NCI-H1436 (cell line): ENCODE measurements around the gene COL21A1.

Experiments used
- DNase-seq: peaks from one replicate; lab custom pipeline; 2025; lab: John Stamatoyannopoulos, UW

COL21A1 gene

DNA sequence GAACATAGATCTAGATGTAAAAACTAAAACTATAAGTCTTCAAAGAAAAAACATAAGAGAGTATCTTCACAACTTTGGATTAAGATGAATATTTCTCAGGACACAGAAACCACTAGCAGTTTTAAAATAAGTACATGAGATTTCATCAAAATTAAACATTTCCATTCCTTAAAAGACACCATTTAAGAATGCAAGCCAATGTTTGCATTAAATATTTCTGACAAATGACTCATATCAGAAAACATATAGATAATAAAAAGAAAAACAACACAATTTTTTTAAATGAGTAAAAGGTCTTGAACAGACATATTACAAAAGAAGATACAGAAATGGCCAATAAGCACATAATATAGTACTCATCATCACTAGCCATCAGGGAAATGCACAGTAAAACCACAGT is 59.7 kb downstream of the COL21A1 start:
- DNase-seq, result no peak

DNA sequence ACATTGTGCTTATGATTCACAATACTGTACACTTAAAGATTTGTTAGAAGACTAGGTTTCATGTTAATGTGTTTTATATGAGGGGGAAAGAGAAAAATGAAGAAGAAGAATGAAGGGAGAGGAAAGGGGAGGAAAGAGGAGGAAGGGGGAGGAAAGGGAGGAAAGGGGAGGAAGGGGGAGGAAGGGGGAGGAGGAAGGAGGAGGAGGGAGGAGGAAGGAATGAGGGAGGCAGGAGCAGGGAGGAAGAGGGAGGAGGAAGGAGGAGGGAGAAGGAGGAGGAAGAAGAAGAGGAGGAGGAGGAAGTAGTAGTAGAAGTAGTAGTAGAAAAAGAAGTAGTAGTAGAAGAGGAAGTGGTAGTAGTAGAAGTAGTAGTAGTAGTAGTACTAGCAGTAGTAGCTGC is 70.6 kb downstream of the COL21A1 start:
- no peak for DNase-seq

DNA sequence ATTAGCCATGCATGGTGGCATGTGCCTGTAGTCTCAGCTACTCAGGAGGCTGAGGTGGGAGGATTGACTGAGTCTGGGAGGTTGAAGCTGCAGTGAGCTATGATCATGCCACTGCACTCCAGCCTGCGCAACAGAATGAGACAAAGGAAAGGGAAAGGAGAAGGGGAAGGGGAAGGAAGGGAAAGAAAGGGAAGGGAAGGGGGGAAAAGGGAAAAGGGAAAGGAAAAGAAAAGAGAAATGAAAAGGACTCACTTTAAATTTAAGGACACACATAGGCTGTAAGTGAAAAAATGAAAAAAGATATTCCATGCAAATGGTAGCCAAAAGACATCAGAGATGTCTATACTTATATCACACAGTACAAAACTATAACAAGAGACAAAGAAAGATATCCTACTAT is 74.2 kb downstream of the COL21A1 start:
- no peak for DNase-seq

DNA sequence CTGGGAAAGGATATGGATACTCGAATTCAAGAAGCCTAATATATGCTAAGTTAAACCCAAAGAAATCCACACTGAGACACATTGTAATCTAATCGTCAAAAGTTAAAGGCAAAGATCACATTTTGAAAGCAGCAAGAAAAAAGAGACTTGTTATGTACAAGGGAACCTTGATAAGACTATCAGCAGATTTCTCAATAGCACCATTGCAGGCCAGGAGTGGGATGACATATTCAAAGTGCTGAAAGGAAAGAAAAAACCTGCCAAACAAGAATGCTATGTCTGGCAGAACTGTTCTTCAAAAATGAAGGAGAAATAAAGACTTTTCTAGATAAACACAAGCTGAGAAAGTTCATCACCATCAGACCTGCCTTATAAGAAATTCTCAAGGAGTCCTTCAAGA is 75.2 kb downstream of the COL21A1 start:
- DNase-seq, result no peak

DNA sequence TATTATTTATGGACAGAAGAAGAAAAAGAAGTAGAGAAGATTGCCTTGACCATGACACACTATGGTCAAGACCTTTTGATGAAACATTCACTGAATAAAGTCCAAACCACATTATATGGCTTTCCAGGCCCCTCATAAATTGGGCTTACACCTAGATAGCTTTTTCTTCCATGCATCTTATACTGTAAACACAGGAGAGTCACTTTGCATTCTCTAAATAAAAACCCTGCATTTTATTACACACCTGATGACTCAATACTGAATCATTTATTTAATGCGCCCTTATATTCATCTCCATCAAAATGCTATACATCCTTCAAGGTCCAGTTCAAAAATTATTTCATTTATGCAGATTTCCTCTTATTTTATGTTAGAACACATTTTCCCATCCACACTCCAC is 78.0 kb downstream of the COL21A1 start:
- DNase-seq, result no peak

DNA sequence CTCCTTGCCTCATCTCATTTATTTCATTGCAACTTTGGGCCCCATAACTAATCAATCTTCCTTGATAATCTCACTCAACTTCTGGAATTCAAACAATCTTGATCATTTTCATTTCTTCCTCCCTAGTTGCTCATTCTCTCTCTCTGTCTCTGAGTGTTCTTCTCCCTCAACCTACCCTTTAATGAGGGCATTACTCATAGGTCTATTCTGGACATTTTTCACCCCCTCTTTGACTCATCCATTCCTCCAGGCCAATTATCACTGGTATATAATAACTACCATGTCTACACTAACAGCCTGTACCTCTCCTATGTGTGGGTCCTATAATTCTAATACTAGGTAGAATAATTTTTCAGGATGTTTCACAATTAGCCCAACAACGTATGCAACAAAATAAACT is 78.8 kb downstream of the COL21A1 start:
- no peak for DNase-seq

DNA sequence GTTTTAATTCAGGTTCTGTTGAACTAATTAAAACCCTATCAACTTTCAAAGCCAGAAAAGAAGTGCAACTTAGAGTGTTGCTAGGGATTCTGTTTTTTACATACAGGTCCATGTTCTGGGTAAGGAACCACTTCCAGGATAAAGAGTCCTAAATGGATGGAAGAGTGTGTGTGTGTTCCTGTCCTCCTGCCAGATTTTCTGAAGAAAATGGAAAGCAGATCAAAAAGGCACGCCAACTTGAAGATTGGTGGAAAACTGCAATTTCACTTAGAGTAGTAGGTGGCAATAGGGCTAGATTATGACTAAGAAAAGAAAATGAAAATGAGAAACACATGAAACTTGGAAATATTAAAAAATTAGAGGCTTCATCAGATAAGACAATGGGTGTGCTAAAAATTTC is 85.3 kb downstream of the COL21A1 start:
- DNase-seq, result no peak

DNA sequence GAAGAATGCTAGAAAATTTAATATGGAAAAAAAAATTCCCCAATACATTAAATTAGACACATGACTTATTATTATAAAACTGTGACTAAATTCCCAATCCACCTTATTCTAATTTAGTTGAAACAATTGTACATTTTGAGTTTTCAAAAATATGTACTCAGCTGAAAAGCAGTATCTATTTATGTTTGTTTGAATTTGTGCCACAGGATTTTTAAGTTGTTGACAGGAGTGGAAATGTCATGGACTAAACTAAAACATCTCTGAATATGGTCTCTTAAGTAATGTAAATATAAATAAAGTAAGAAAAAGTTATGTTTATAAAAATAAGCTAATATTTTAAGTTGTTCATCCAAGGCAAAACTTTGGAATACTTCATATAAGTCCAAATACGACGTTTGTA is 86.9 kb downstream of the COL21A1 start:
- no peak for DNase-seq

DNA sequence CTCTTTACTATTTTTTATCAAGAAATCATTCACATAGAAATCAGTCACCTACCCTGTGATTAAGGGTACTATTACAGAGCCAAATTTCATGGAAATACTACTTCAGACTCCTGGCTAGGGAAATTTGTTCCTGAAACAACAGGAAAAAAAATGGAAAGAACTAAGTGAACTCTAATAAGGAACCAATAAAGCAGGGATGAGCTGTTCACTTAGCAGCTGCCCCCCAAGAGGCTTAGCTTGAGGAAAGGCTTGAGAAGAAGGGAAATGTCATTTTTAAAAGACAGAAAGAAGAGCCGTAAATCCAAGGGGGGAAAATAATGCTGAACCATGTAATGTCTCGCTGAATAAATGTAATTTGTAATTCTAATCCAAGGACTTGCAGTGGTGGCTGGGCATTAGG is 88.8 kb downstream of the COL21A1 start:
- DNase-seq, result no peak

DNA sequence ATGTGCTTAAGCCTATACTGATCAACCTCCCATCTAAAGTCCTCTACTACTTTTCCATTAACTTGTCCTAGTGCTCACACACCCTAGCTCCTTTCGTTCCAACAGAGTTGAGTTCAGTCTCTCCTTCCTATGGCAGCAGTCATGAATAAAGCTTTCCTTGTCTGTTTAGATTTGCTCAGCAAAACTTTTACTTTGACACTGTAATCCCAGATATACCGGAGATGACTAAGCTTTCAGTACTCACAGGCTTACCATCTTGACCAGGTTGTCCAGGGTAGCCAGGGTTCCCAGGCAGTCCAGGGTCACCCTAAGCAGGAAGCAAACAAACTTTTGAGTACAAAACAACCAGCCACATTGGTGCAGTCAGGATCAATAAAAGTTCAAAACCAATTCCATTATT is 90.7 kb downstream of the COL21A1 start:
- no peak for DNase-seq

DNA sequence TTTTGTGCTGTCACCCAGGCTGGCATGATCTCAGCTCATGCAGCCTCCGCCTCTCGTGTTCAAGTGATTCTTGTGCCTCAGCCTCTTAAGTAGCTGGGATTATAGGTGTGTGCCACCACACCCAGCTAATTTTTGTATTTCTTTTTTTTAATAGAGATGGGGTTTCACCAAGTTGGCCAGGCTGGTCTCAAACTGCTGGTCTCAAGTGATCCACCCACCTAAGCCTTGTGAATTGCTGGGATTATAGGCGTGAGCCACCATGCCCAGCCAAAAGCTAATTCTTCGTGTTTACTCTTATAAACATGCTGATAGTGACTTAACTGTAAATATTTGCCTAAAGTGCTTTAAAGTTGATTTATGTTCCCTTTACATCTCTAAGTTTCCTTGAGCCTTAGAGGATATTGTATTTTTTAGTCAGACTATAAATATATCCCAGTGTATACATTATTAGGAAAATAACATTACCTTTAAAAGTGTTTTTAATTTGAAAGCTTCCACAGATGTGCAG is 91.7 kb downstream of the COL21A1 start:
- DNase-seq, result no peak

DNA sequence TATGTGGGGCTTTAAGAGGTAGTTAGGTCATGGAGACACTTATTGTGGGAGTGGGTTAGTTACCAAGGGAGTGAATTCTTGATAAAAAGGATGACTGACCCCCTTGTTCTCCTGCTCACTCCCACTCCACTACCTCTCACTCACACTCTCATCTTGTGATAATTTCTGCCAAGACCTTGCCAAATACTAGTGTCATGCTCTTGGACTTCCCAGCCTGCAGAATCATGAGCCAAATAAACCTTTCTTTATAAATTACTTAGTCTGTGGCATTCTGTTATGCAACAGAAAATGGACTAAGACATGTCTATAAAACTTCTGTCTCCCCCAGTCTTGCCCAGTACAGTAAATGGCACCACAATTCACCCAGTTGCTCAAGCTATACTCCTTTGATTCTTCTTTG is 93.3 kb downstream of the COL21A1 start:
- no peak for DNase-seq

DNA sequence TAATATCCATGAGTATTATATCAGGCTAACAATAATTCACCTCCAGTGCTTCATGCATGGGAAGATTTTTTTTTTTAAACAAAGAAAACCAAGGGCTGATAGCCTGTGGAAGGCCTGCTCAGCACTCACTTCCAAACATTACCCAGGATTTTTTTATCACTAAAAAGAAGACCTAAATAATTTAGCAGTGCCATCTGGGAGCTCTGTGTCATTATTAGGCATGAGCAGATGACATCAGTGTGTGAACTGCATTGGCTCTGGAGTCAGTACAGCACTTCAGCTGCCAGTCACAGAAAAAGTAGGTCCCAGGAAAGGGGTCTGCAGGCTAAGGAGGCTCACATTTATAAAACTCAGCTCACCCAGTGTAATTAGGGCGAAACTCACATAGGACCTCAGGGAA is 94.8 kb downstream of the COL21A1 start:
- DNase-seq, result no peak

DNA sequence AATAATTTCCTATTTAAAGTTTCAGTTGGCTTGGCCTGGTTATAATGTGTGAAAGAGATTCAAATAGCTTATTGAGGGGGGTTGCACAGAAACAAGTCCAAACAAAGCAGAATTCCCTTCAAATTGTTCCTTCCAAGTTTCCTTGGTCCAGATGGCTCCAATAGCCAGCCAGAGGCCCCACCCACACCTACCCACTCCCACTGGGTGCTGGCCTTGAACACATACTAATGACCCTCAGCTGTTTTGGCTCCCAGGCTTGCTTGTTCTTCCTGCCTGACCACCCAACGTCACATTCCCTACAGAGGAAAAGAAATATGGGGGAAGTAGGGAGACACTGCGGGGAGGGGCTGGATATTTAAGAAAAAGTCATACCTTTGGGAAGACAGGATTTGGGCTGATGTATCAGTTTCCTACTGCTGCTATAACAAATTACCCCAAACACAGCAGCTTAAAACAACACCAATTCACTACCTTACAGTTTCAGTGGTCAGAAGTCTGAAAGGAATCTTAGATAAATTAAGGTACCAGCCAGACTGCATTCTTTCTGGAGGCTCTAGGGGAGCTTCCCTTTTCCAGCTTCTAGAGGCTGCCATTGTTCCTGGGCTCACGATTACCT is 95.7 kb downstream of the COL21A1 start:
- DNase-seq, result no peak

DNA sequence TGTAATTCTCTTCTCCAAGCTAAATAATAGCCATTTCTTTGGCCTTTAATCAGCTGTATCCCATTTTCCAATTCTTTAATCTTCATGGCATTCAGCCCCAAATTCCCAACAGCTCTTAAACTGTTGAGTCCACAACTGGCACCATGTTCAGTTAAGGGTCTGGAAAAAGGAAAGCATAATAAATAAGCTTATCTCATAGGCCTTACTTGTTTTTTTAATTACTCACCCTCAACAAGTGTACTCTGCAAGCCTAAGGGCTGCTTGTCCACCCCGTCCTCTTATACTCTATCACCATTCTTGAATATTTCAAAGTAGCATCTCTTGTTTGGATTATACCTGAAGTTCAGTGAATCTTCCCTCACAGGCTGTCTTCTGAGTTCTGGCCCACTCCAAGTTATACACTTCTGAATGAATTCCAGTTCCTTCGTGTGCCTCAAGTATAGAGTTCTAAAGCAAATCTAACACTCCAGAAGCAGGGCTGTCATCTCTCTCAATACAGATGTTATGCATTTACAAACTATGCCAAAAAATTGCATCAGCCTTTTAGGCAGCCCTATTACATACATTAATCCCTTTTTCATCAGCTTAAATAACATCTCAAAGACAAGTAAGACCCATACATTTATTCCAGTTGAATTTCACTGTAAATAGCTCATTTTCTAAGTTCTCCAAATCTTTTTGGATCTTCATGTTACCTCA is 98.7 kb downstream of the COL21A1 start:
- no peak for DNase-seq

DNA sequence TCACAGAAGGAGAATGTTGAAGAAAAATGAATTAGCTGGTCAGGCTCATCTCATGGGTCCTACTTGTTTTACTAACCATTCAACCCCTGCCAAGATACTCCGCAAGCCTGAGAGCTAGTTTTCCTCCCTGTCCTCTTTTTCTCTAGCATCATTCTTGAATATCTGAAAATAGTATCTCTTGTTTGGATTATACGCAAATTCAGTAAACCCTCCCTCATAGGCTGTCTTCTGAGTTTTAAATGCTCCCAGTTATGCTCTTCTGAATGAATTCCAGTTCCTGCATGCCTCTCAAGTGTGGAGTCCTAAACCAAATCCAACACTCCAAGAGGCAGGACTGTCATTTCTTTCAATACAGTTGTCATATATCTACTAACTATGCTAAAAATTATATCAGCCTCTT is 99.6 kb downstream of the COL21A1 start:
- DNase-seq, result no peak

DNA sequence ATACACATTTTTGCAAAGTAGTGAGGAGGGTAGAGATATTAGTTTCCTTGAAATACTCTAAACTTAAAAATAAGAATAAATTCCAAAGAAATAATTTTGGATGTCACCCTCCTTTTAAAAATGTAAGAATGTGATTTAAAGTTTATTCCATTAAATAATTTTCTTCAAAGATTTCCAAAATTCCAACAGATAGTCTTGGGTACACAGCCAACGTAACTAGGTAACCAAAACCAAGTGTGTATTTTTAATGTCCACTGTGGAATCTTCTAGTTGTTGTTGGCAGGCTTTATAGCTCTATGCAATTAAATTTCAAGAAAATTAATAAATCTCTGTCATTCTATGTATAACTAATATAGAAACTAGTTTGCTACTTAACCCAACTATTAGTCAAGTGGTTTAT is 101.3 kb downstream of the COL21A1 start:
- DNase-seq, result no peak

DNA sequence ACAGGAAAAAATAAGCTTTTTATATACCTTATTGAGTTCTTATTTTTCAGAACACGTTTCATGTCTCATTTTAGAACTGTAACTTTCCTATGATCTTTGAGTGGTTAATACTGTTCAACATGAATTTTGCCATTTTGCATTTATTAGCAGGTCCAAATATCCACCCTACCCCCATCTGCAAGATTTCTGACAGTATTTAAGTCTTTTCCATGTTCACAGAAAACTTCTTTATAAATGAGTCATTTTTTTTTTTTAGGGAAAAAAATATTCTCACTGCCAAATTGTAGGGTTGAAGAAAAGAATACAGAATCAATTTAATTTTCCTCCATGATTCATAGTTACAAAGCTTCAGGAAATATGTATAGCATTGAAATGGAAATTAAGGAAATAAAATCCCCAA is 101.8 kb downstream of the COL21A1 start:
- DNase-seq, result no peak

DNA sequence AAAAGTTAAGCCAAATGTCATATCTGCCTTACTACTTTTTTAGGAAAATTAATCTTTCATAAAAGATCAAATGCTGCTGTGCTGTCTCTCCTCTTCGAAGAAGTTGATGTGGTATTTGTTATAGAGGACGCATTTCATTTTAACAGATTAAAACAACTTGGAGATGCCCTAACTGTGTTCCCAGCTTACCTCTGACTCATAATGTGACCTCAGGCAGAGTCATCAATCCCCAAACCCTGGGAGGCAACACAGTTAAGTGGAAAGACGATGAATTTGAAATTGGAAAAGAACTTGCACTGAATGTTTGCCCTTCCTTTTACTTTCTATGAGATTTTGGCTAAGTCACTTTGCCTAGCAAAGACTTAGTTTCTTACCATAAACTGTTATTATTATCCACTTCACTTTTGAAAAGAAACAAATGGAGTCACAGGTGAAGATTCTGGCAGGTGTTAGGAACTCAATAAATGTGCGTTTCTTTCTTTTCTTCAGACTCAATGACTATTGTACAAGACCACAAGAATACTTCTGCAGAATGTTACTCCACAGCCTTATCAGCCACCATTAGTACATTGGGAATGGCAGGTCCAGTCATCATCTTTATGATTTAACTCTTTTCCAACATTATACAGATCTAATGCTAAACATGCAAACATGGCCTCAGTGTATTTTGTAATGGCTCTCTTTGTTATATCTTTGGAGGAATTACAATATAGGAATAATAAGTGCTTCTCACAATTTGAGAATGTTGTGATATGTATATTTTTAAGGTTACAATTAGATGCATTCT is 102.6 kb downstream of the COL21A1 start:
- DNase-seq, result no peak

DNA sequence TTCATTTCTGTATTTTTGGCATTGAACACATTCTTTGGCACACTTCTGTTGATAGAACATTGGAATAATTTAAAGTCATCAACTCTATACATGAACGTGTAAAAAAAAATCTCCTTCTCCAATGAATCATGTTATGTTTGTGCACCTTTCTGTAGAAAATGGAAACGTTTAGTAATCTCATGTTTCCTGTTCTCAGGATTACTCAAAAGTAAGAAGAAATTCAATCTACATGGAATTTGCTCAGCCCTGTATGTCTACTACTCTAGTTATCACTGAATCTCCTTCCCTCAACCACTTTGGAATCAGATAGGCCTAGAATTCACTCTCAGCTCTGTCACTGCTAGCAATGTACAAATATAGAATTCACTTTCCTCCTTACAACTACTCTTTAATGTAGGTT is 103.6 kb downstream of the COL21A1 start:
- DNase-seq, result no peak

DNA sequence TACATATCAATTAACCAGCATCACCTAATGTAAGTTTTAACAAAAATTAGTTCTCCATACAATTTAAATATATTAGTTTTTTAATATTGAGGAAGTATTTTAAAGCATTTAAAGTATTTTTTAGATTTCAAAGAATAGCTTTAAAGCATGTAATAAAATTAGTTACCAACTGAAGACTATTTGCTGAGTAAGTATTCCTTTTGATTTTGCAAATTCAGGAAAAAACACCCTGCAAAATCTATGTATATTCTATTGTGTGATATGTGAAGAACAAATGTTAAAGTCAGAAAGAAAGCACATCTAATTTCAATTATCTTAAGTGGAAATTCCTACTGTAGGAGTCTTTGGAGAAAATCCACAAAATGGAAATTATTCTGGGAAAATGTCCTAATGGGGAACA is 107.3 kb downstream of the COL21A1 start:
- no peak for DNase-seq

DNA sequence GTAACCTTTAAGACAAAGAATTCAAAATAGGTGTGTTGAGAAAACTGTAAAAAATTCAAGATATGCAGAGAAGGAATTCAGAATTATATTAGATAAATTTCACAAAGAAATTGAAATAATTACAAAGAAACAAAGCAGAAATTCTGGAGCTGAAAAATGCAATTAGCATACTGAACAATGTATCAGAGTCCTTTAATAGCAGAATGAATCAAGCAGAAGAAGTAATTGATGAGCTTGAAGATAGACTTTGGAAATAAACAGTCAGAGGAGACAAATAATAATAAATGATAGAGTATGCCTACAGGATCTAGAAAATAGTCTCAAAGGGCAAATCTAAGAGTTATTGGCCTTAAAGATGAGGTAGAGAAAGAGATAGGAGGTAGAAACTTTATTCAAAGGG is 131.7 kb downstream of the COL21A1 start:
- DNase-seq, result no peak

DNA sequence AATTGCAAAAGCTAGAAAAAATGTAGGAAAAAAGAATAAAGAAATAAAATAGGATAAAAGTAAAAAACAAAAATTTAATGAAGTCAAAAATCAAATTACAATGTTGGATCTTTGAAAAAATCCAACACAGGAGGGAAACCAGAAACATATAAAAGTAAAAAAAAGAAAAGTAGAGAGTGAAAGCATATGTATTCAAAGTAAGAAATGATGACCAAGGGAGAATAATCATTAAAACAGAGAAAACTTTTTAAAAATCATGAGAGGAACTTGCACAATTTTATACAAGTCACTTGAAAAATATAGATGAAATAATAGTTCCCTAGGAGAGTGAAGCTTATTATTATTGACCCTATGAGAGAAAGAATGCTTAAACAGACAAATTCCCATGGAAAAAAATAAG is 138.2 kb downstream of the COL21A1 start:
- DNase-seq, result no peak
